Stimulated activated CD4-positive, alpha-beta T cell treated with anti-CD3 and anti-CD28 coated beads, Interleukin-1b, Interleukin-23, amount 100 ng/mL, for 1 hour (primary cell): ENCODE results near the gene OASL.

ENCODE experiments used
- DNase-seq, 2 donors: peaks; one replicate each; pipeline ENCODE4 v3.0.0-alpha.2; 2020; ENCODE audit warnings: low read depth in 2 of 2

The OASL gene

DNA sequence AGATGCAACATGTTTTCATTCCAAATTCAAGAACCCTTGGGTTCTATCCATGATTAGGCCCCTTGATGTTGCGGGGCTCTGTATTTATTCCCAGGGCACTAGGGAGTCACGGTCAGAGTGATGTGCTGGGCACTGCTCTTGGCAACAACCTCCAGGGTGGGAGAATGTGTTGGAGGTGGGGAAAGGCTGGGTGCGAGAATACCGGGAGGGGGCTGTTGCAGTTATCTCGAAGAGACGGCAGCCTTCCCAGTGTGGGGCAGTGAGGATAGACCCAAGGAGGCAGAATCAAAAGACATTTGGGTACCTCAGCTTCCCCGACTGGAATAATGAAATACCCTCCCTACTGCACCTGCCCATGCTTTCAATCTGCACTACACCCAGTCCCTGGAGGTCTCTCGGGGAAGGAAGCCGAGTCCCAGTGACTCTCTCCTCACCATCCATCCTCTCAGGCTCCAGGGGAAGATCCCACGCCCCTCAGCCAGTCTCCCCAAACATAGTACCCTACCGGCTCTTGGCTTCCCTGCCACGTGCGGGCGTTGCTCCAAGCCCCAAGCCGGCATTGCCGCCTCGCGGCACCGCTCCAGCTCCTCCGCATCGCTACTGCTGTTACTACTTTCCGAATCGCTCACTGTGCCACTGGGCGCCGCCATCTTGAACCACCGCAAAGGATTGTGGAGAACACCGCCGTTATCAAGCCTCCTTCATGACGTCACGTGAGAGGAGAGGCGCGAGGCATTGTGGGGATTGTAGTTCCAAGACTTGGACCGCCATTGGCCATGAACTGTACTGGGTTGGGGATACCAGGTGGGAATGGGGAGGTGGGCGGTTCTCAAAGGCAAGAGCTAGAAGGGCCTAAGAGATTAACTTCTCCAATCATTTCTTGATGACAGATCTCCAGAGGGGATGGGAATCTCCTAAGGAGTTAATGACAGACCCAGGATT, 22.9 kb downstream of the OASL start, which contains the start of gene C12orf43:
C12orf43 (minus strand) TSS at position 663 of the 942 bp plus-strand sequence; CDS start at position 650, 13 bp downstream.
- peak; percentile 72 to 81 for DNase-seq

GRCh38 chr12:121013715-121014114, 25.3 kb downstream of the OASL start:
- no peak for DNase-seq

- DNase-seq, result no peak
These were observed 27.2 kb downstream of the OASL start for GRCh38 chr12:121011820-121012219.

DNA sequence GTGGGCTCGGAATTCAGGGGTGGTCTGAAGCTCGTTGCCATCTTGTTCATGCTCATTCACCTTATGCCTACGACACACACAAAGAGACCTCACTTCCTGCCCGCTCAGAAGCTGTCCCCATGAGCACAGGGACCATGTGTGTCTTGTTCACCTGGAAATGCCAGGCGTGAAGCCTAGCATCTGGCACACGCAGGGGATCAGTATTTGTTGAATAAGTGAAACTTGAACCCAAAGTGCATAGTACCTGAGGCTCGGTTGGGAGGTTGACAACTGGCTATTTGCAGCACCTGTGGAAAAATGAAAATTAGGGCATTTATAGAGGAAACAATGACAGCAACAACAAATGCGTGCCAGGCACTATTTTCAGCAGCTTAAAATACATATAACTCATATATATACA, 28.2 kb downstream of the OASL start:
- no peak for DNase-seq

- DNase-seq, result no peak
These were observed 29.3 kb downstream of the OASL start for GRCh38 chr12:121009741-121010140.

DNA sequence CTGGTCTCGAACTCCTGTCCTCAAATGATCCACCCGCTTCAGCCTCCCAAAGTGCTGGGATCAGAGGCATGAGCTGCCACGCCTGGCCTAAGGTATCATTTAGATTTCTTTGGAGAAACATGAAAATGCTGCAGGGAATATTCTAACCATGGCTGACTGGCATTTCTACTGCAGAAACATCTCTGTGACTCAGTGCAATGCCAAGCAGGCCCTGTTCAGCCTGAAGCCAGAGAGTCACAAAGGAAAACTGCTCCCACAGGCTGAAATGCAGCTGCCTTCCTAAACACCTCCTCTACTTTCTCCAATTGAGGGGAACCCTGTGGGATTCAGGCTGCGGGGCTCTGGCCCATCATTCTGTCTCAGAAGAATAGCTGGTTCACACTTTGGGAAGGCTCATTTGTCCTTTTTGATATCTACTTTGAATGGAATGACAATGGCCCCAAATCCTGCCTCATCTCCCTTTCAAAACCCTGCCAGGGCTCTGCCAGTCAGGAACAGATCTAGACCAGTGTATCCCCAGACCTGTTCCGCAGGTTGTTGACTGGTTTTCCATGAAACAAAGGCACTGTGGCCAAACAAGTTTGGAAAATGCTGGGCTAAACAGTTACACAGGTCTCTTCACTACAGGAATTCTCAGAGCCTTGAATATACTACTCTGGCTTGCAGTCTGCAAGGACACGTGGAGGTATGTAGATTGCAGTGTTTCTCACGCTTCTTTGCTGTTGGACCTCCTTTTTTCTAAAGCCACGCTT, 30.5 kb downstream of the OASL start:
- no peak for DNase-seq

DNA sequence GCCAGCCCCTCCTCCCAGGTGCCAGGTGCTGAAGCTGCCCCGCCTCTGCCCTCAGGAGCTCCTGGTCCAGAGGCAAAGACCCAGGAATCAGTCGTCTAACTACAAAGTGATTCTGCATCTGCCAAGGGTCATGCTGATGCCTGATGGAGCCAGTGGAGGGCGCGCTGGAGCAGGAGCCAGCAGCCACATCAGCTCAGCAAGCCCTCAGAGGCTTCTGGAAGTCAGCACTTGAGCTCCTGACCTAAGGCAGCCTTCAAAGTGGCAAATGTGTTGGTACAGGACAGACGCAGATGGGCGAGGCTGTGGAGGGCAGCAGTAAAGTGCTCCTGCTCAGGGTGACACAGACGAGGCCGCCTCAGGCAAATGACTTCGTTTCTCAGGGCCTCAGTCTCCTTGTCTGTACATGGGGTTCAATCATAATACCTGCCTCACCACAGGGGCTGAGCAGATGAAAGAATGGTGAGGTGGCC, 33.7 kb downstream of the OASL start:
- DNase-seq, result peak in 1 of 2 donors; percentile 16

DNA sequence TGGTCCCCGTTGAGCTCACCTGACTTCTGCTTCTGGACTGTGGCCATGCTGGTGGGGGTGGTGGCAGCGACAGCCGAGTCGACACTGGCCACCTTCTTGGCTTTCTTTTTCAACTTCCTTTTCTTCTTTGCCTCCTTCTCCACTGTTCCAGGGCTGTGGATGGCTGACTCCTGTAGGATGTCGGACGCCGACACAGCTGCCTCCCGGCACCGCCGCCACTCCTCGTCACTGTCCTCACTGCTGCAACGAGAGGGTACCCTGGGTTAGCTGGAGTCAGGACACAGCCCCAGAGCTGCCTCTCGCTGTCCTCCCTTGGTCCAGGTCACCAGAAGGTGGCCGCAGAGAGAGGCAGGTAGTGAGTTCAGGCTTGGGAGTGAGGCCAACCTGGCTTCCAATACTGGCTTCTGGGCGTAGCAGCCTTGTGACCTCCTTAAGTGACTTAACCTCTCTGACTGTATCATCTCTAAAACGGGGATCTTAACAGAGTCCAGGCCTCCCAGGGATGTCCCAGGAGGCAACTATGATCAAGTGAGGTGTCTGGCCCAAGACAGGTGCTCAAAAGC, 34.7 kb downstream of the OASL start:
- no peak for DNase-seq

- DNase-seq, result no peak
These were observed 35.4 kb downstream of the OASL start for GRCh38 chr12:121003650-121004049.

- no peak for DNase-seq
These were observed 37.1 kb downstream of the OASL start for GRCh38 chr12:121001841-121002483.

DNA sequence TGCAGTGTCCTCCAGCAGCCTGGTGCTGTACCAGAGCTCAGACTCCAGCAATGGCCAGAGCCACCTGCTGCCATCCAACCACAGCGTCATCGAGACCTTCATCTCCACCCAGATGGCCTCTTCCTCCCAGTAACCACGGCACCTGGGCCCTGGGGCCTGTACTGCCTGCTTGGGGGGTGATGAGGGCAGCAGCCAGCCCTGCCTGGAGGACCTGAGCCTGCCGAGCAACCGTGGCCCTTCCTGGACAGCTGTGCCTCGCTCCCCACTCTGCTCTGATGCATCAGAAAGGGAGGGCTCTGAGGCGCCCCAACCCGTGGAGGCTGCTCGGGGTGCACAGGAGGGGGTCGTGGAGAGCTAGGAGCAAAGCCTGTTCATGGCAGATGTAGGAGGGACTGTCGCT, 38.0 kb downstream of the OASL start:
- DNase-seq, result no peak

DNA sequence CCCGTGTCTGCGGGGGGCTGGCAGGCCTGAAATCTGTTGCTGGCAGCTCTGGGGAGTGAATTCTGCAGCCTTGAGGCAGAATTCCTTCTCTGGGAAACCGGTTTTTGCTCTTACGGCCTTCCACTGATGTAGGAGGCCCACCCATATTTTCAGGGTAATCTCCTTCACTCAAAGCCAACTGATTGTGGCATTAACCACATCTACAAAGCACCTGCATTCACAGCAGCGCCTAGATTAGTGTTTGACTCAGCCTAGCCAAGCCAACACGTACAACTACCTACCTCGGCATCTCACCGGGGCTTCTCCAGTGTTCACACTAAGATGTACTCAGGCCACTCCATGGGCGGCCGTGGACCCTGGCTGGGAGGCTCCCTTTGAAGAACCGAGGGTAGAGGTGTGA, 38.5 kb downstream of the OASL start:
- no peak for DNase-seq

DNA sequence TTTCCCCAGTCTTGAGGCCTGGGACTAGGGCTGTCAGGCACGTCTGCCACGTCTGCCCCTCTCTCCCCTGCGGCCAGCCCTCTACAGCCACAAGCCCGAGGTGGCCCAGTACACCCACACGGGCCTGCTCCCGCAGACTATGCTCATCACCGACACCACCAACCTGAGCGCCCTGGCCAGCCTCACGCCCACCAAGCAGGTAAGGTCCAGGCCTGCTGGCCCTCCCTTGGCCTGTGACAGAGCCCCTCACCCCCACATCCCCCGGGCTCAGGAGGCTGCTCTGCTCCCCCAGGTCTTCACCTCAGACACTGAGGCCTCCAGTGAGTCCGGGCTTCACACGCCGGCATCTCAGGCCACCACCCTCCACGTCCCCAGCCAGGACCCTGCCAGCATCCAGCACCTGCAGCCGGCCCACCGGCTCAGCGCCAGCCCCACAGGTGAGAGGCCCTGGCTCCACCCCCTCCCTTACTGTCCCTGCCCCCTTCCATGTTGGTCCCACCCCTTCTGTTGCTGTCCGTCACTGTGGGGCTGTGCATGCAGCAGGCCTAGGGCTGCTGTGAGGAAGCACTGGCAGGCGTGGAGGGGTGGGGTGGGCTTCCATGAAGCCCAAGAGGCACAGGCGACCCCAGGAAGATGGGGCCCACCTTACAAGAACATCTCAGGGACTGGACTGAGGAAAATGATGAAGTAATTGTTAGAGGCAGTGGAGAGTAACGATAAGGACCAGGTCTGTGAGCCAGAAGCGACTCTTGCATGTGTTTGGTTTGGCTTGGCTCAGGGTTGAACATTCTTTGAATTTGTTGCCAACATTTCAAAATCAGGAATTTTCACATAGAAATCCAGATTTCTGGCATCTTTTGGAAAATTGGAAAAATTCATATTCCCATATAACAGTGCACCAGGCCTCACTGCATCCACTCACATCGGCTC, 39.6 kb downstream of the OASL start:
- no peak for DNase-seq

GRCh38 chr12:120998435-120998834, 40.6 kb downstream of the OASL start:
- DNase-seq, result no peak

GRCh38 chr12:120997448-120997847, 41.6 kb downstream of the OASL start:
- no peak for DNase-seq

DNA sequence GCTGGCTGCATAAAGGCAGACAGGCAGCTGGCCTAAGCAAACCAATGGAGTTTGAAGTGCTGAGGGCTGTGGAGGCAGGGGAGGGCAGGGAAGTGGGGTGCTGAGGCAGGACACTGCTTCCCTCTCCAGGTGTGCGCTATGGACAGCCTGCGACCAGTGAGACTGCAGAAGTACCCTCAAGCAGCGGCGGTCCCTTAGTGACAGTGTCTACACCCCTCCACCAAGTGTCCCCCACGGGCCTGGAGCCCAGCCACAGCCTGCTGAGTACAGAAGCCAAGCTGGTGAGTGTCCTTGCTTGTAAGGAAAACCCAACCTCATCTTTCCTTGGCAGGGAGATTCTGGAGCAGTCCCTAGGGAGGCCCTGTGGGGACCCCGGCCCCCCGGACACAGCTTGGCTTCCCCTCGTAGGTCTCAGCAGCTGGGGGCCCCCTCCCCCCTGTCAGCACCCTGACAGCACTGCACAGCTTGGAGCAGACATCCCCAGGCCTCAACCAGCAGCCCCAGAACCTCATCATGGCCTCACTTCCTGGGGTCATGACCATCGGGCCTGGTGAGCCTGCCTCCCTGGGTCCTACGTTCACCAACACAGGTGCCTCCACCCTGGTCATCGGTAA, 42.8 kb downstream of the OASL start:
- no peak for DNase-seq

DNA sequence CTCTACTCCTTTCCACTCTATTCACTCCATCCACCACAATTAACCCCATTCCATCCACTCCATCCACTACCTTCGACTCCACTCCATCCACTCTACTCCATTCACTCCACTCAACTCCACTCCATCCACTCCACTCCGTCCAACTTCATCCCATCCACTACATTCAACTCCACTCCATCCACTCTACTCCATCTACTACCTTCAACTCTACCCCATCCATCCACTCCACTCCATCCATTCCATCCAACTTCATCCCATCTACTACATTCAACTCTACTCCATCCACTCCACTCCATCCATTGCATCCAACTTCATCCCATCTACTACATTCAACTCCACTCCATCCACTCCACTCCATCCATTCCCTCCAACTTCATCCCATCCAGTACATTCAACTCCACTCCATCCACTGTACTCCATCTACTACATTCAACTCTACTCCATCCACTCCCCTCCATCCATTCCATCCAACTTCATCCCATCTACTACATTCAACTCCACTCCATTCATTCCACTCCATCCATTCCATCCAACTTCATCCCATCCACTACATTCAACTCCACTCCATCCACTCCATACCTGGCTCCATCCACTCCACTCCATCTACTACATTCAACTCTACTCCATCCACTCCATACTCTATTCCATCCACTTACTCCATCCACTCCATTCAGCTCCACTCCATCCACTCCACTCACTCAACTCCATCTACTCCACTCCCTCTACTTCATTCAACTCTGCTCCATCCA, 44.3 kb downstream of the OASL start:
- DNase-seq, result no peak

GRCh38 chr12:120994059-120994458, 45.0 kb downstream of the OASL start:
- no peak for DNase-seq

DNA sequence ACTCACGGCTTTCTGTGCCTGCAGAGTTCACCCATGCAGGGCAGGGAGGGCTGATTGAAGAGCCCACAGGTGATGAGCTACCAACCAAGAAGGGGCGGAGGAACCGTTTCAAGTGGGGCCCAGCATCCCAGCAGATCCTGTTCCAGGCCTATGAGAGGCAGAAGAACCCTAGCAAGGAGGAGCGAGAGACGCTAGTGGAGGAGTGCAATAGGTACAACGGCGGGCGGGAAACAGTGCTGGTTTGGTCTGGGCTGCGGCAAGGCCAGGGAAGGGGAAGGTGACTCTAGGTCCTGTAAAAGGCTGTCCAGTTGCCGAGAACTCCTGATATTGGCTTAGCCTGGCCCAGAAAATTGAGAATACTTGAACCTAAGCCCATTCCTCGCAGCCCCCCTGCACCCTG, 45.5 kb downstream of the OASL start:
- no peak for DNase-seq

DNA sequence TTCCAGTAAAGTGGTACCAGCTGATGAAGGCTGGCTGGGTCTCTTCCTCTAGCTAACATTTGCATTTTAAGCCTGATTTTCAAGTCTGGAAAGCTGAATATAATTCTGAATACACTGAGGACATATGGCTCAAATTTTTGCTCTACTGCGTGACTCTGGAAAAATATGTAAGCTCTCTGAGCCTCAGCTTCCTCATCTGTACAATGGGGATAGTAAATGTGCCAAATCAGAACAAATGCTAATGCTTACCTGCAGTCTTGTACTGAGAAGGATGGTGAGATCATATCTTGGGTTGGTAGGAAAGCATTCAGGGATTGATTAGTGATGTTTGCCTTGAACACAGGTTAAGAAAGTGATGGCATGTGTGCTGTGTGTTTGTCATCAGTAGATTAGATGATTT, 46.1 kb downstream of the OASL start:
- no peak for DNase-seq
